ENCODE measurements around the gene PCYT1B.

DNA sequence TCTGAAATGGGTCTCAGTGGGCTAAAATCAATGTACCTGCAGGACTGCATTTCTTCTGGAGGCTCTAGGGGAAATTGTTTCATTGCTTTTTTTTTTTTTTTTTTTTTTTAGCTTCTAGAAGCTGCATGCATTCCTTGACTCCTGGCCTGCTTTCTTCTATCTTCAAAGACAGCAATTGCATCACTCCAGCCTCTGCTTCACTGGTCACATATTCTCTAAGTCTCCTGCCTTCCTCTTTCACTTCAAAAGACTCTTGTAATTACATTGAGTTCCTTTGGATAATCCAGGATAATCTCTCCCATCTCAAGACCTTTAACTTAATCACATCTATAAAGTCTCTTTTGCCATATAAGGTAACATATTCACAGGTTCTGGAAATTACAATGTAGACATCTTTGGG is 11.3 kb upstream of the PCYT1B start:
- TF ChIP-seq, protein P1, sequence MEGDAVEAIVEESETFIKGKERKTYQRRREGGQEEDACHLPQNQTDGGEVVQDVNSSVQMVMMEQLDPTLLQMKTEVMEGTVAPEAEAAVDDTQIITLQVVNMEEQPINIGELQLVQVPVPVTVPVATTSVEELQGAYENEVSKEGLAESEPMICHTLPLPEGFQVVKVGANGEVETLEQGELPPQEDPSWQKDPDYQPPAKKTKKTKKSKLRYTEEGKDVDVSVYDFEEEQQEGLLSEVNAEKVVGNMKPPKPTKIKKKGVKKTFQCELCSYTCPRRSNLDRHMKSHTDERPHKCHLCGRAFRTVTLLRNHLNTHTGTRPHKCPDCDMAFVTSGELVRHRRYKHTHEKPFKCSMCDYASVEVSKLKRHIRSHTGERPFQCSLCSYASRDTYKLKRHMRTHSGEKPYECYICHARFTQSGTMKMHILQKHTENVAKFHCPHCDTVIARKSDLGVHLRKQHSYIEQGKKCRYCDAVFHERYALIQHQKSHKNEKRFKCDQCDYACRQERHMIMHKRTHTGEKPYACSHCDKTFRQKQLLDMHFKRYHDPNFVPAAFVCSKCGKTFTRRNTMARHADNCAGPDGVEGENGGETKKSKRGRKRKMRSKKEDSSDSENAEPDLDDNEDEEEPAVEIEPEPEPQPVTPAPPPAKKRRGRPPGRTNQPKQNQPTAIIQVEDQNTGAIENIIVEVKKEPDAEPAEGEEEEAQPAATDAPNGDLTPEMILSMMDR (conservative IDR thresholded peaks at IDR 0.05; ENCODE audit: low read length): no peak
- no peak for TF ChIP-seq EZH2phosphoT487 (IDR thresholded peaks at IDR 0.05; ENCODE audit: borderline replicate concordance)

All from Loucy (cell line).